Esophagus muscularis mucosa (tissue), 4 donors: ENCODE results near the gene SIX6. TPM values are rescaled to one million over a fixed set of nuclear protein-coding genes. Genes with fewer than 3 reads are reported as not detected.

Experiments used
- DNase-seq: peaks from one replicate; pipeline ENCODE4 v3.0.0-alpha.2; 2017; ENCODE audit errors: extremely low spot score
- H3K27ac ChIP-seq, 4 donors: fragments of 200-600 bp; sonication (generic); replicated peaks in 1 of 4; 1 replicate in 3 of 4; 2 replicates in 1 of 4; pipeline ENCODE4 v1.5.1; 2016 to 2019; ENCODE audit warnings: mild to moderate bottlenecking in 1 of 4
- H3K27me3 ChIP-seq, 4 donors: fragments of 200-600 bp; sonication (generic); one replicate each; pipeline versions ENCODE4 v1.5.1 to v1.6.0; 2016 to 2019
- H3K36me3 ChIP-seq, 4 donors: fragments of 200-600 bp; sonication (generic); one replicate each; pipeline ENCODE4 v1.5.1; 2016 to 2019
- H3K4me1 ChIP-seq, 4 donors: fragments of 200-600 bp; sonication (generic); one replicate each; pipeline ENCODE4 v1.5.1; 2016 to 2019
- H3K4me3 ChIP-seq, 4 donors: fragments of 200-600 bp; sonication (generic); 1 replicate in 2 of 4; 2 replicates in 2 of 4; pipeline ENCODE4 v1.5.1; 2016 to 2019; ENCODE audit warnings: mild to moderate bottlenecking in 4 of 4, moderate library complexity in 1 of 4
- H3K9me3 ChIP-seq, 4 donors: fragments of 200-600 bp; sonication (generic); 1 replicate in 3 of 4; 2 replicates in 1 of 4; pipeline ENCODE4 v1.5.1; 2016 to 2019
- CTCF ChIP-seq, 3 experiments: fragments of 200-600 bp in 2 of 3; fragments of 450-650 bp in 1 of 3; sonication (generic) in 2 of 3; IDR thresholded peaks; one replicate each; pipeline ENCODE4 v1.5.1; 2017 to 2019; ENCODE audit warnings: antibody characterized with exemption in 3 of 3, mild to moderate bottlenecking in 2 of 3, moderate library complexity in 1 of 3
- EP300 ChIP-seq: sonication (generic); formaldehyde crosslinking; IDR thresholded peaks from one replicate; pipeline ENCODE4 v1.6.1; 2017; ENCODE audit warnings: antibody characterized with exemption
- POLR2A ChIP-seq: fragments of 450-650 bp; IDR thresholded peaks from one replicate; pipeline ENCODE4 v1.6.1; 2017; ENCODE audit warnings: antibody characterized with exemption, moderate library complexity, mild to moderate bottlenecking, low read depth
- POLR2AphosphoS5 ChIP-seq, 2 donors: sonication (generic); formaldehyde crosslinking; IDR thresholded peaks; one replicate each; pipeline ENCODE4 v1.6.1; 2017; ENCODE audit warnings: antibody characterized with exemption in 2 of 2
- WGBS: methylation state at CpG from one replicate; pipeline ENCODE4 v1.1.5; 2018; 5-methylcytosine and 5-hydroxymethylcytosine counted together
- intact Hi-C: fragments of 100-400 bp; cut with DNase I; formaldehyde crosslinking; loops from one replicate; pipeline ENCODE4 v1.15.1; 2023
- total RNA-seq, 4 donors: library from RNA; depleted of rRNA; stranded (reverse); fragments of >200 nt; gene quantifications; one replicate each; pipeline versions ENCODE4 v1.1.0 to v1.2.1, GENCODE V29; 2016

The SIX6 gene
- total RNA-seq, 4 donors from 2014 or later = not detected

GRCh38 chr14:60532442-60532841 lies 23.5 kb downstream of the SIX6 start:
- no peak overlapping the region for H3K4me3 ChIP-seq
- DNase-seq = no peak
- H3K27ac ChIP-seq = no peak overlapping the region
- TF ChIP-seq POLR2AphosphoS5 (IDR thresholded peaks at IDR 0.05) (no peak), CTCF (IDR thresholded peaks at IDR 0.05) (no peak), POLR2A (no peak), EP300 (no peak)
- H3K36me3 ChIP-seq = no peaks in the 10 kb centered on the region
- no peaks in the 10 kb centered on the region for H3K9me3 ChIP-seq
- H3K4me1 ChIP-seq = no peaks in the 10 kb centered on the region
- intact Hi-C loops = no loop called here
- WGBS = 72% methylated on average over 3 of the region's 3 CpGs
- H3K27me3 ChIP-seq = peaks cover 0 to 23% (median 0%) of the 10 kb centered on the region in 4 donors

GRCh38 chr14:60537663-60538062 lies 28.7 kb downstream of the SIX6 start:
- H3K27ac ChIP-seq = no peak overlapping the region
- intact Hi-C loops = no loop called here
- TF ChIP-seq POLR2AphosphoS5 (IDR thresholded peaks at IDR 0.05) = no peak
- TF ChIP-seq POLR2A = no peak
- no peak for TF ChIP-seq CTCF (IDR thresholded peaks at IDR 0.05)
- no peak for TF ChIP-seq EP300
- DNase-seq = no peak
- H3K36me3 ChIP-seq = no peaks in the 10 kb centered on the region
- peaks cover 0 to 5% (median 0%) of the 10 kb centered on the region in 4 donors for H3K27me3 ChIP-seq
- no peaks in the 10 kb centered on the region for H3K4me1 ChIP-seq
- no peak overlapping the region for H3K4me3 ChIP-seq
- H3K9me3 ChIP-seq = peaks cover 0 to 10% (median 6%) of the 10 kb centered on the region in 4 donors

DNA sequence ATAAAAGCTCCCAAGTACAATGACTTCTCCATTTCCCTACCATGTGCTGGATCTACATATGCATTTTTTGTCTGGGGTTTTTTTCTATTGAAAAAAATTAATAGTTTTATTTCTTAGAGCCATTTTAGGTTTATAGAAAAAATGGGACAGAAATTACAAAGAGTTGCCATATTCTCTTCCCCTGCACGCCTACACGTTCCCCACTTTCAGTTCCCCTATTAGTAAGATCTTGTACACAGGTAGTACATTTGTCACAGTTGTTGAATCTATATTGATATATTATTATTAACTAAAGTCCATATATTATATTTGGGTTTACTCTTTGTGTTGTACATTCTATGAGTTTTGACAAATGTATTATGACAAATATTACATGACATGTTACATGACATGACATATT lies 35.7 kb downstream of the SIX6 start:
- Histone ChIP-seq H3K27ac (no peak overlapping the region), H3K4me3 (no peak overlapping the region), H3K4me1 (no peaks in the 10 kb centered on the region), H3K36me3 (no peaks in the 10 kb centered on the region), H3K9me3 (peaks cover 0 to 22% (median 18%) of the 10 kb centered on the region in 4 donors), H3K27me3 (peaks cover 0 to 9% (median 0%) of the 10 kb centered on the region in 4 donors)
- no peak for DNase-seq
- intact Hi-C loops = no loop called here
- TF ChIP-seq POLR2A (no peak), POLR2AphosphoS5 (IDR thresholded peaks at IDR 0.05) (no peak), CTCF (IDR thresholded peaks at IDR 0.05) (no peak)
- WGBS = 77% methylated on average over 2 of the region's 2 CpGs

GRCh38 chr14:60553808-60554207 lies 44.9 kb downstream of the SIX6 start:
- peaks cover 0 to 9% (median 0%) of the 10 kb centered on the region in 4 donors for H3K27me3 ChIP-seq
- H3K9me3 ChIP-seq = peaks cover 0 to 4% (median 0%) of the 10 kb centered on the region in 4 donors
- intact Hi-C loops = no loop called here
- no peak overlapping the region for H3K27ac ChIP-seq
- no peaks in the 10 kb centered on the region for H3K4me1 ChIP-seq
- H3K4me3 ChIP-seq = no peak overlapping the region
- TF ChIP-seq POLR2A = no peak
- TF ChIP-seq EP300 = no peak
- TF ChIP-seq CTCF (IDR thresholded peaks at IDR 0.05) = no peak
- no peak for TF ChIP-seq POLR2AphosphoS5 (IDR thresholded peaks at IDR 0.05)
- whole genome bisulfite sequencing = 74% methylated on average over 1 of the region's 1 CpG
- no peak for DNase-seq
- H3K36me3 ChIP-seq = no peaks in the 10 kb centered on the region
